DMS53 treated with DMSO at 0.1 percent for 48 hours (cell line): Measurements from ENCODE around the gene SCP2.

ENCODE experiments used
- DNase-seq: peaks from one replicate; lab custom pipeline; 2025; ENCODE audit not compliant: unreplicated experiment; lab: John Stamatoyannopoulos, UW

SCP2 gene

DNA sequence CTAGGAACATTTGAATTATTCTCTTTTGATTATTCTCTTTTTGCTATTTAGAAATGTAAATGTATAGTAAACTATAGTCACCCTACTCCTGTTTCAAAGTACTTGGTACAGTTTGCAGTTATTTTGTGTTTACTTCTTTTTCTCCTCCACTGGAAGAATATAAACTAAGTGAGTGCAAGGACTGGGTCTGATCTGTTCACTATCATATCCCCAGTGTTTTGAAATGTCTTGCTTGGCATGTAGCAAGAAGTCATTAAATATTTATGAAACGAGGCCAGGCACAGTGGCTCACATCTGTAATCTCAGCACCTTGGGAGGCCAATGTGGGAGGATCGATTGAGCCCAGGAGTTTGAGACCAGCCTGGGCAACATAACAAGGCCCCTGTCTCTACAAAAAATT is 99.2 kb downstream of the SCP2 start:
- DNase-seq: no peak

DNA sequence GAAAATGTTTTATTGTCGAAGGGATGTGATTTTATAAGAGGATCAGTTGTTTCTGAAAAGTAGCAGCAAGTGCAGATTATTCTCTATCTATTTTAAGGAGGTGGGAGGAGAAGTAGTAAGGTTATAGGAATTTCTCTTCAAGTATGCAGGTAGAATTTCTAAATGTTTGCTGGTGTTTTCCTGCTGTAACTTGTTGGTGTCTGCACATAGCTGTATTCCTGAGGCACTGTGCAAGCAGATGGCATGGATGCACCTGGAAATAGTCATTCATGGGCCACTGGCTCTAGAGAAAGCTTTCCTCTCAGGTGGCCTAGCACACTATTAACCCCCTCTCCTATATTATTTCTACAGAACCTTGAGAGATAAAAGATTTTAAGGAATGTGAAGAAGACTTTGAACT is 104.7 kb downstream of the SCP2 start:
- DNase-seq: no peak

DNA sequence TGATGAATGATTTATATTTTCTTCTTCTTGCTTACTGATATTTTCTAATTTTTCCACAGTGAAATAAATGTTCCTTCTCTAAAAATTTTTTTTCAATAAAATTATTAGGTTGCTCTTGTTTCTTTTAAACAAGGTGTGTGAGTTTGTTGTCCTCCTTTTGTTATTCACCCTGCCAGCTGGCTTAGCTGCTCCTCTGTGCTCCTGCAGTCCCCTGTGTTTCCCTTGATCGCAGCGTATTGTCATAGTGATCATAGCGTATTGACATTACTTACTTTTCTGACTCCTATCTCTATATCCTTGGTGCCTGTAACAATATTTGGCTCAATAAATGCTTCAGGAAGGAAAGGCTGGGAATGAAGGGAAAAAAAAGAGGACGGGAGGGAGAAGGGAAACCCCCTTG is 110.1 kb downstream of the SCP2 start:
- no peak for DNase-seq

DNA sequence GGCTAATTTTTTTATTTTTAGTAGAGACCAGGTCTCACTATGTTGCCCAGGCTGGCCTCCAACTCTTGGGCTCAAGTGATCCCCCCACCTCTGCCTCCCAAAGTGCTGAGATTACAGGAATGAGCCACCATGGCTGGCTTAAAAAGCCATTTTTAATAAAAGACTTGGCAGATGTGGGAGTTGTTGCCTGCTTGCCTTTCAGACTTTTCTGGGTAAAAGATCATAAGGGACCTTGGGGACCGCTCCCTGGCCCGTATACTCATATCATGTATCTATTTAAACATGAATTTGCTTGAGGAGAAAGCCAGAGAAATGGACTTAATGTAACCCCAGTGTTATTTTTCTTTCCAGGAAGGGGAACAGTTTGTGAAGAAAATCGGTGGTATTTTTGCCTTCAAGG is 111.5 kb downstream of the SCP2 start:
- no peak for DNase-seq

DNA sequence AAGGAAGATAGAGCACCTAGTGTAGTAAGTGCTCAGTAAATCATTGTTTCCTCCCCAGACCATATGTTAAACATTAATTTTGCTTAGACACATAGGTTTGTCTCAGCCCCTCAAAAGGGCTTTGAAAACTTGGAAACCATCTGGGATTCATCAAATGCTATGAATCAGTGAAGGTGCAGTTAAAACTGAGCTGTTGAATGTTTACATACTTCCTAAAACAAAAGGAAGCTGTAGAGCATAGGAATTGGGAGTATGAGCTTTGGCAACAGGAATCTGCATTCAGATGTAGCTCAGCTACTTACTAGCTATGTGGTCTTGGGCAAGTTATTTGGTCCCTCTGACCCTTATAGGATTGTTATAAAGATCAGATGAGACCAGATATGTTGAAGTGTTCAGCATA is 116.2 kb downstream of the SCP2 start:
- DNase-seq: no peak

DNA sequence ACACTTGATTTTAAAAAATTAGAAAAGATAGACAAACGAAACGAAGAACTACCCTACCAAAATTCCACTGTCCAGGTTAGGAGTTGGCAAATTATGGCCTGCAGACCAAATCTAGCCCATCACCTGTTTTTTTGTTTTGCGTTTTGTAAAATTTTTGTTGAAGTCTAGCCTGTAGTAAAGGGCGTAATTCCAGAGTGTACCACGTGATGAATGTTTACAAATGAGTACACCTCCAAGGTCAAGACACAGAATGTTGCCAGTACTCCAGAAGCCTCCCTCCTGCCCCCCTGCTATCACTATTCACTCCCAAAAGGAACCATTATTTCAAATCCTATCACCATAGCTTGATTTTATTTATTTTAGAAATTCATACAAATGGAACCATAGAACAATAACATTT is 117.8 kb downstream of the SCP2 start:
- no peak for DNase-seq

DNA sequence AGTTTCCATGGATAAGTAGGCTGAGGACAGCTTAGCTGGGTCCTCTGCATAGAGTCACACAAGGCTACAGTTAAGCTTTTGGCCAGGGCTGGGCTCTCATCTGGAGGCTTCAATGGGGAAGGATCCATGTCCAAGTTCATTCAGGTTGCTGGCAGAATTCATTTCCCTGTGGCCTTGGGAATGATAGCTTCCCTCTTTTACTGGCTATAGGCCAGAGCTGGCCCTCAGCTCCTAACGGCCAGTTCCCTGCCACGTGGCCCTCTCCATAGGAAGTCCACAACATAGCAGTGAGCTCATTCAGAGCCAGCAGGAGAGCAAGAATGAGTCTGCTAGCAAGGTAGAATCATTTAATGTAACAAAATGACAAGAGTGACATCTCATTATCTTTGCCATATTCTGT is 119.9 kb downstream of the SCP2 start:
- DNase-seq: no peak

DNA sequence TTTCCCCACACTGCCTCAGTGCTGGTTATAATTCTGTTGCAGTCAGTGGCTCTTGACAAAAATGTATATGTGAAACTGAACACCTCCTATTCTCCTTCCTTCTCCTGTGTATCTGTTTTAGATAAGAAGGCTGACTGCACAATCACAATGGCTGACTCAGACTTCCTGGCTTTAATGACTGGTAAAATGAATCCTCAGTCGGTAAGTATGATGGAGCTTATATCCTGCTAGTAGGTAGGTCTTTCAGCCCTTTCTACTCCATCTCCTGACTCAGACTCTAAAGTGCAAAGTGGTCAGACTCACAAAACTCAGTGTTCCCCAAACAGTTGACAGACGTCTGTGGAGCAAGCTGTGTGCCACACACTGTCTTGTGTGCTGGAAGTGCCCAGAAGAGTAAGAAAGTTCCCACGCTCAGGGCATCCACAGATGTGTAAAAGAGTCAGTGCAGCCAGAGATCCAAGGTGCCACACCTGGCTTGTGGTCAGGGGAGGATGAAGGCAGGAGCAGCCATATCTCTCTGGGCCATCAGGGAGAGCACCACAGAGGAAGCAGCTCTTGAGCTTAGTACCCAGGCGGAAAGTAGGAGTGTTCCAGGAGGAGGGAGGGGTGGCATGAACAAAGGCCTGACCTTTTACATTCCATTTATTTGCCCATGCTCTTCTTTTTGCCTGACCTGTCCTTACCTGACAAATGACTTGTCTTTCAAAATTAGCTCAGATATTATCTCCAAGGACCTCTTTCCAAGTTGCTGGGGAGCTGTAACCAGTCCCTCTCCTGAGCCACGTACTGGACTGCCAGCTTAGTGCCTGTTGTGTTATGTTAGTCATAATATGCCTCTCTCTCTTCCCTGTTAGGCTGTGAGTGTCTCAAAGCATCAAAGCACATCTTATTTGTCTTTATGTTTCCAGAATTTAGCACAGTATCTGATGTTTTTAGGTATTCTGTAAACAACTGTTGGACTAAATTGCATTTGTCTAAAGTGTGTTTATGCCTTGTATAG is 121.0 kb downstream of the SCP2 start:
- peak; percentile 74 for DNase-seq

DNA sequence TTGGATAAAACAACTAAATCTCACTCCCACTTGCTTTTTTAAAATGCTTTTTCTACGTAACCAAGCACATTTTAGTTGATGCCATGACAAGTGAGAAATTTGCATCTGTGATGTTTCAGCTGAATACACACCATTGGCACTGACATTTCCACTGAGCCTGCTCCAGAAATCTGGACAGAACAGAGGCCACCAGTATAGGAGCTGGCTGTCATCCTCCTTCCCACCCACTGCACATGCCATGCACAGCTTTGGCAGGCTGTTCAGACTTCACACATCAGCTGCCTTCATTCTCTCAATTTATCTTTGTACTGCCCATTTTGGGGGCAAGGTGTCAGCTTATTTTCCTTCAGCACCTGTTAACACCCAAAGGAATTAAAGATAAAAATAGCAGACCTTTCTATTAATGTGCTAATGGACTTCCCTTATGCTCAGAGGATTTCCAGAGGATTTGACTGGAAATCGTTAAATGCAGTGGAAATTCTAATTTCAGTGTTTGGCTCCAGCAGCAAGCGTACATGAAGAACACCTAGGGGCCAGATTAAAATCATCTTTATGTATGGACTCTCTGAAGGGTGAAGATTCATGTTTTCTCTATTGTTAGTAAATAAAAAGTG is 122.0 kb downstream of the SCP2 start:
- DNase-seq: no peak

DNA sequence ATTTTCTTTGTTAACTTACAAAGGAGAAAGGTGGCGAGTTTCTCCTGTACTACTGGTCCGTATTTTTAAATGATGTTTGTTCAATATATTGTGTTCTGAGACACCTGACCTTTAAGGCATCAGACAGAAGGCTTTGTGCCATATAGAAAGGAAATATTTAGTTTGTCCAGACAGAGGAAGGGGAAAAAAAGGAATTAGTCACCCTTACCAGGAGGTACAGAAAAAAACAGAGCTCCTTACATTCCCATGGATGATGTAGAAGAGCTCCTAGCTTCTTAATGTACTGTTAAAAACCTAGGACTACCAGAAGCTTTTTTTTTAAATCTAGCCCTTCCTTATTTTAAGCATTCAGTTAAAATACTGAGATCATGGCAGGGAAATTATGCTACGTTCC is 122.5 kb downstream of the SCP2 start:
- no peak for DNase-seq

DNA sequence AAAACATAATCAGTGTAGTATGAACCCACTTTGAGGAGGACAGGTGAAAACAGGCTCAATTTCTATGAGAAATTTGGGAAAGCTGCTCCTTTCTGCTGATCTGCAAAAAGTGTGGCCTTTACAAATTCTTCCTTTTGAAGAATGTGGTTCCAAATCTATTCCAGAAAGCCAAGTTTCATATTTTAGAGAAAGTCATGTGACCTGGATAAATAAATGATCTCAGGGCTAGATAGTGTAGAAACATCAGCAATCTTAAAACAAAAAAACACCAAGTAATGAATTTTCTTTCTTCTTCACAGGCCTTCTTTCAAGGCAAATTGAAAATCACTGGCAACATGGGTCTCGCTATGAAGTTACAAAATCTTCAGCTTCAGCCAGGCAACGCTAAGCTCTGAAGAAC is 123.2 kb downstream of the SCP2 start:
- no peak for DNase-seq

DNA sequence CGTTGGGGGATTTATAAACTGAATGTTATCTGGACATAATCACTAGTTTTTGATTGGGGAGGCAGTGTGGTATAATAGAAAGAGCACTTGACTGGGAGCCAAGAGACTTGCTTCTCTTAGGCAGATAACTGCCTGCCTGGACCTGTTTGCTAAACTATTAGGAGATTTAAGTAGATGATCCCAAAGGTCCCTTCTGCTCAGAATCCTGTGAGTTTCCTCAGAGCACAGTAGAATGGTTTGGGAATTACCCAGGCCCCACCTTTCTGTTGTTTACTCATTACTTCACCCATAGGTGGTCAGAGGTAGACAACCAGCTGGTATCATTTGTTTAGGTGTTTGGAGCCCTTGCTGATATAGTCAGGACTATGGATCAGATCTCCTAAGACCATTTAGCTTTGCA is 124.6 kb downstream of the SCP2 start:
- DNase-seq: no peak

DNA sequence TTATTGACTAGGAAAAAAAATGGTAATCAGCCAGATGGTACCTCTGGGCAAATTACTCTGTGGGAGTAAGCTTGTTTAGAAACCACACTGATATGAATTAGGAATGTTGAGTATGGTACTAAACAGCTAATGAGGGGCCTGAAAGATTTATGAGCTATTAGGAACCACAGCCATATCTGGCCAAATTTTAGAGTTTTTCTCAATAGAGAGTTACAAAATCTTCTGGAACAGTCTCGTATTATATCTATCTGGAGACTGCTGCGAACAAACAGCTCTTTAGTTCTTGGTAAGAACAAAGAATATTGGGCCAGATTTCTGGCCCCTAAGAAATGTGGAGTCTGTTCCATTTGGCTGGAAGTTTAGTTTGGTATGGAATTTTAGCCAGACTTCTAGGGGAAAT is 130.1 kb downstream of the SCP2 start:
- no peak for DNase-seq

DNA sequence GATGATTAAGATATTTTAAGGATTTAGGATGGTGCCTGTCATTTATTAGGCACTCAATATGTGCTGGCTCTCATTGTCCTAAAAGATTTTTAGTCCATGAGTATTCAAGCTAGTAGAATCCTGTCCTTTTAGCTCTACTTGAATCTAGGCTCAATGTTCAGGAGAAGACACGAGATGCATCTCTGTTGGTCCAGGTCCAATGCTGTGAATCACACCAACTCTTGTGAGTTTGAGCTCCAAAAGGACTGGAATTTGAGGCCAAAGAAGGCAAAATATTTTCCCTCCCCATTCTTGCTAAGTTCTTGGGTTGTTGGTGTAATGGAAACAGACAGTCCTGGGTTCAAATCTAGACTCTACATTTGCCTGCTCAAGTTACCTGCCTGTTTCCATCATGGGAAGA is 133.5 kb downstream of the SCP2 start:
- DNase-seq: no peak

DNA sequence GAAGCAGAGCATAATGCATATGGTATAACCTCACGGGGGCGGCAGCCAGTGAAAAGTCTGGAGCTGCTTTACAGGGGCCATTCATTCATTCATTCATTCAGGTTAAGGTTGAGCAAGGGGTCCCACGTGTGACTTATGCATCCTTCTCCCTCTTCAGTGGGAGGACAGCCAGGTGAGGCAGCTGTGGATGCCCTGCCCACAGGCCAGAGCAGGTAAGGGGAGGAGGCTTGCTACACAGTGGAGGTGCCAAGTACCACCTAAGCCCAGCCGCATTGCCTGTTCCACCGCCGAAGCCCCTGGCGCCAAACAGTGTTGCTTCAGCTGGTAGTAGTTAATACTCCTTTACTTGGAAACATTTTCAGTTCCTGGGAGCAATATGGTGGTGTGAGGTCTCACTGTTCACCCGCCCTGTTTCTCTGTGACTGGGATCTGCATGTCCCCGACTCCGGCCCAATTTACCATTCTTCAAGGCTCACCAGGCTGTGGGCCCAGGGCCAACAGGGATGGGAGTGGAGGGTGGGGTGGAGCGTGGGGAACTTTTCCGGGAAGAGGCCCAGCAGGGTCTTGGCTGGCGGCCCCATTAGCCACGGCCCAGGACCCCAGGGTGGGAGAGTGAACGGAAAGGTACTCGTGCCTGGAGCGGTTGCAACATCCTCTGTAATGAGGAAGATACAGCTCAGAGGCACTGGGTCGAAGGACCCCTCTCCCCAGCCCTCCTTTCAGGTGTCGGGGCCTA is 134.2 kb downstream of the SCP2 start:
- DNase-seq: no peak

DNA sequence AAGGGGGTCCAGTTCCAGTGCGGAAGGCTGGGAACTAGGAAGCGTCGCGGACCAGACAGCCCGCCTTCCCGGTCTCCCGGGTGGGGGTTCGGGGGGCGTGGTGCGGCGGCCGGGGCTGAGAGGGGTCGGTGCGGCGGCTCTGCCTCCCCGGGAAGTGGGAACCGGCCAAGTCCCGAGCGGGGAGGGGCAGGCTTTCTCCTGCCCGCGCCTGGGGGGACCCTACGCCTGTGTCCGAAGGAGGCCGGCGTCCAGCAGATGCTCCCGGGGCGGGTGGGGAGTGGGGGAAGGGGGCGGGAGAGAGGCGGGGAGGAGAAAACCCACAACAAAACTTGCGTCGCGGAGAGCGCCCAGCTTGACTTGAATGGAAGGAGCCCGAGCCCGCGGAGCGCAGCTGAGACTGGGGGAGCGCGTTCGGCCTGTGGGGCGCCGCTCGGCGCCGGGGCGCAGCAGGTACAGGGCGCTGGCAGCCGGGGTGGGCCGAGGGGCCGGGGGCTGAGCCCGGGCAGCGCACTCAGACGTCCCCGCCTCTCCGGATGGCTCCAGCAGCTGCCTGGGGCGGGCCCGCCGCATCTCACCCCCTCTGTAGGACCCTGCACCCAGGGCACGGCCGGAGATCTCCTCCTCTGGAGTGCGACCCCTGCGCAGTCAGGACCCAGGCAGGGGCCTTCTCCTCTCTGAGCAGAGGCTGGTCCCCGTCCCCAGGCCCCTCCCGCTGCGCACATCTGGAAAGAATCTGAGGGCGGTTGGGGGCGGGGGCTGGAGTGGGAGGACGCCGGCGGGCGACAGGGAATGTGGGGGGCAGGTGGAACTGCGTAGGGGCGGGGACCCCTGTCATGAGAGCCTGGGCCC is 135.0 kb downstream of the SCP2 start, which contains the start of gene PODN:
PODN (plus strand) TSS at position 355 of the 849 bp plus-strand sequence. CDS start 7,643 bp downstream, outside the sequence.
- no peak for DNase-seq

DNA sequence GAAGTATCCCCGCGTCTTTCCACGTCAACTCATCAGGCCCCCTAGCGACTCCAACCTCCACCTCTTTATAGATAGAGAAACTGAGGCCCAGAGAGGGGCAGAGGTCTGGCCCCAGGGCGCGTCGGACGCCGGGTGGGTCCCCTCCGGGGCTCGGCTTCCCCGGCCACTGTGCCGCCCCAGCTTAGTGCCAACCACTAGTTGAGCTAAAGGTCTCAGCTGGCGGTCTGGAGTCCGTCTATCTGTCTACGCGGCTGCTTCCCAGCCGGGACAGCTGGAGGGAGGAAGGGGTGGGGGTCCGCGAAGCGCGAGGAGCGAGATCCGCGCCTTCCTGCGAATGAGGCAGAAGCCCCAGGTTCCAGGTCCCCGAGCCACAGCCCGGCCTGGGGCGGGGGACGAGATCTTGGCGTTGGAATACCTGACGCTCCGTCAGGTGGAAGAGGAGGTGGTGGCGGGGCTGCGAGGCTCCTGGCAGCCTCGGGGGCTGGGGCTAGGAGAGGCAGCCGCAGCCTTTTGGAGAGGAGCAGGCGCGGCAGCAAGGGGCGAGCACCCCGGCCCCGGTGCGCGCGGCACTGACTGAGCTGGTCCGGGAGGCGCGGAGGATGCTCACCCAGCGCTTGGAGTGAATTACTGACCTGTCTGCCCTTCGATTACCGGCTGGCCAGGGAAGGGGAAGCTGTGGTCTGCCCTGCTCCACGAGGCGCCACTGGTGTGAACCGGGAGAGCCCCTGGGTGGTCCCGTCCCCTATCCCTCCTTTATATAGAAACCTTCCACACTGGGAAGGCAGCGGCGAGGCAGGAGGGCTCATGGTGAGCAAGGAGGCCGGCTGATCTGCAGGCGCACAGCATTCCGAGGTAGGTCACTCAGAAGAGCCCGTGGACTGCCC is 135.9 kb downstream of the SCP2 start:
- DNase-seq: no peak

DNA sequence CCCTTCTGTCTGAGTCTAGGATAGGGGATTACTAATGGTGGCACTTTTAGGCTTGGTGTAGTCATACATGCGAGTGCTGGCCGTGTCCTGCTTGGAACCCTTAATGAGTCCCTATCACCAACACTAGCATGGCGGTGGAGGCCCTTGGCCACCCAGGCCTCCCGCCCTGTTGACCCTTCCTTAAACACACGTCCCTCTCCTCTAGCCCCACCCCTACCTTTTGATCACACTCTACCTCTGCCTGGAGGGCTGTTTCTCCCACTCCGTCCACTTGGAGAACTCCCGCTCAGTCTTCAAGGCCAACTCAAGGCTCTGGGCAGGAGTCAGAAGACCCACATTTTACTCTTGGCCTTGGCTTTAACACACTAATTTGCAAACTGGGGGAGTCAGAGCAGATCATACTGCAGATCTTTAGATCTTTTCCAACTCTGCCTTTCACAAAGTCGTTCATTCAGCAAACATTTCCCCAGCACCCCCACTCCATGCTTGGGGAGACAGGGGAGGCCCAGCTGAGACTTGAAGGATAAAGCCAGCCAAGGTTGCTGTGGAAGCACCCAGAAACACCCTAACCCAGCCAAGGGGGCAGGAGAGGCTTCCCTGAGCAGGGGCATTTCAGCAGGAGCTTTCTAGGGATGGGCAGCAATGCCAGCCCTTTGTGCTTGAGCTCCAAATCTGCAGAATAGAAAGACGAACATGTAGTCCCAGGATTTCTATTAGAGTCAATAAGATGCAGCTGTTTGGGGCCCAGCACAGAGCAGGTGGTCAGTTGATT is 136.9 kb downstream of the SCP2 start:
- DNase-seq: no peak

DNA sequence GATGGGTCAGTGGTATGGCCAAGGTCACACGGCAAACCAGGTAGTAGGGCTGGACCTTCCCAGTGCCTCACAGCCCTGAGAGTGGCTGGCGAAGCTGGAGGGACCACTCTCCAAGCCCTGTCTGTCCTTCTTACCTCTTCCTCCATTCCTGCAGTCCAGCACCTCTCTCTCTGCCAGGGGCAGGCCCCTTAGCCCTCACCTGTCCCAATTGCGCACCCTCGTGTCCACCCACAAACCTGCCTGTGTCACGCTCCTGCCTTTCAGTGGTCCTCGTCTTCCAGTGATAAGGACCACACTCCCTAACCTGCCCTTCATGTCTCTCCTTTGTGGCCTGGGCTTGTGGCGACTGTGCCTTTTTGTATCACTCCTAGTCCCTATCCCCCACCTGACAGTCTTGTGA is 138.3 kb downstream of the SCP2 start:
- no peak for DNase-seq
